A549 (cell line): ENCODE results near the gene PLCL1. TPM values are rescaled to one million over a fixed set of nuclear protein-coding genes. Genes with fewer than 3 reads are reported as not detected.

ENCODE experiments used
- ATAC-seq, 2 experiments: fragments of 200-7000 bp in 1 of 2; fragments of >200 bp in 1 of 2; cut with Nextera tagmentation in 1 of 2; cut with Tn5 transposase in 1 of 2; 3 replicates each; pipeline versions ENCODE4 v1.8.0 to v1.9.1; 2018 to 2020; ENCODE audit warnings: mild to moderate bottlenecking in 1 of 2, moderate library complexity in 1 of 2
- CTCF ChIA-PET: fragments of 300-600 bp; sonication (Branson Sonifier 250); formaldehyde crosslinking; extraction: SDS; loops from one replicate; lab custom pipeline; 2021; ENCODE audit warnings: antibody characterized with exemption, inconsistent platforms; lab: Yijun Ruan, JAX
- POLR2A ChIA-PET: fragments of 350-600 bp; formaldehyde crosslinking; extraction: SDS; loops from one replicate; lab custom pipeline; 2021; ENCODE audit warnings: antibody characterized with exemption, inconsistent platforms; lab: Yijun Ruan, JAX
- DNase-seq, 2 experiments: peaks; one replicate each; pipeline versions ENCODE4 v3.0.0 to v3.0.0-alpha.2; 2011 to 2016; ENCODE audit warnings: low read depth in 1 of 2, low spot score in 1 of 2
- FAIRE-seq: peaks from 2 replicates; lab custom pipeline; 2011; peaks lifted over from hg19 to GRCh38; lab: Jason Lieb, UNC
- H3K27ac ChIP-seq, 2 experiments: fragments of >200 bp; sonication (Bioruptor Twin); formaldehyde crosslinking; 3 replicates each; pipeline ENCODE4 v1.5.1; 2016 to 2017
- H3K4me1 ChIP-seq: fragments of >200 bp; sonication (Bioruptor Twin); formaldehyde crosslinking; 3 replicates; pipeline ENCODE4 v1.6.1; 2016
- H3K4me2 ChIP-seq: fragments of >200 bp; sonication (Bioruptor Twin); formaldehyde crosslinking; 3 replicates; pipeline ENCODE4 v1.6.1; 2016
- H3K4me3 ChIP-seq: fragments of >200 bp; sonication (Bioruptor Twin); formaldehyde crosslinking; 3 replicates; pipeline ENCODE4 v1.5.1; 2016
- H3K9me3 ChIP-seq: fragments of >200 bp; sonication (Bioruptor Twin); formaldehyde crosslinking; 3 replicates; pipeline ENCODE4 v1.6.1; 2016
- CBX2 ChIP-seq: fragments of 200-600 bp; sonication (generic); IDR thresholded peaks from 2 replicates; pipeline ENCODE4 v1.6.1; 2016; ENCODE audit warnings: low read depth, mild to moderate bottlenecking, borderline replicate concordance
- CBX8 ChIP-seq: fragments of 200-600 bp; sonication (generic); IDR thresholded peaks from 2 replicates; pipeline ENCODE4 v1.6.1; 2016
- CEBPB ChIP-seq, 2 experiments: fragments of >200 bp in 1 of 2; sonication (Bioruptor Twin) in 1 of 2; formaldehyde crosslinking in 1 of 2; IDR thresholded peaks; 2 replicates each; pipeline ENCODE4 v1.6.1; 2012 to 2016
- CHD2 ChIP-seq: fragments of 150-350 bp; IDR thresholded peaks from 2 replicates; pipeline ENCODE4 v1.6.1; 2014; ENCODE audit warnings: low read length; ENCODE audit not compliant: partially characterized antibody
- CHD4 ChIP-seq: fragments of 200-600 bp; sonication (generic); IDR thresholded peaks from 2 replicates; pipeline ENCODE4 v1.6.1; 2016; ENCODE audit warnings: antibody characterized with exemption, mild to moderate bottlenecking, borderline replicate concordance
- CTCF ChIP-seq: fragments of >200 bp; sonication (Bioruptor Twin); formaldehyde crosslinking; IDR thresholded peaks from 3 replicates; pipeline ENCODE4 v1.5.1; 2016
- EHMT2 ChIP-seq: fragments of 200-600 bp; sonication (generic); IDR thresholded peaks from 2 replicates; pipeline ENCODE4 v1.6.1; 2016; ENCODE audit warnings: antibody characterized with exemption, low read depth, mild to moderate bottlenecking, moderate library complexity
- EP300 ChIP-seq, 2 experiments: fragments of >200 bp; sonication (Bioruptor Twin); formaldehyde crosslinking; IDR thresholded peaks; 2 replicates in 1 of 2; 3 replicates in 1 of 2; pipeline ENCODE4 v1.6.1; 2016 to 2017
- ESRRA ChIP-seq: fragments of 150-350 bp; IDR thresholded peaks from 2 replicates; pipeline ENCODE4 v1.6.1; 2014; ENCODE audit warnings: mild to moderate bottlenecking, low read length, borderline replicate concordance
- FOSB ChIP-seq: fragments of 250-450 bp; sonication (Bioruptor Pico); IDR thresholded peaks from 2 replicates; pipeline ENCODE4 v1.5.0; 2020; ENCODE audit warnings: mild to moderate bottlenecking, moderate library complexity
- FOSL2 ChIP-seq, 2 experiments: fragments of 450-650 bp in 1 of 2; fragments of >200 bp in 1 of 2; sonication (Bioruptor Twin) in 1 of 2; formaldehyde crosslinking; IDR thresholded peaks; 2 replicates each; pipeline versions ENCODE4 v1.5.0 to v1.6.1; 2016 to 2020; ENCODE audit warnings: mild to moderate bottlenecking in 1 of 2, moderate library complexity in 1 of 2
- HEYL ChIP-seq: fragments of 250-450 bp; sonication (Bioruptor Pico); IDR thresholded peaks from 2 replicates; pipeline ENCODE4 v1.8.0; 2021; ENCODE audit warnings: mild to moderate bottlenecking, moderate library complexity
- JUN ChIP-seq, 2 experiments: fragments of >200 bp; sonication (Bioruptor Twin); formaldehyde crosslinking; IDR thresholded peaks; 2 replicates in 1 of 2; 3 replicates in 1 of 2; pipeline ENCODE4 v1.6.1; 2016 to 2017
- JUNB ChIP-seq: fragments of >200 bp; sonication (Bioruptor Twin); formaldehyde crosslinking; IDR thresholded peaks from 2 replicates; pipeline ENCODE4 v1.6.1; 2016
- MYC ChIP-seq: IDR thresholded peaks from 2 replicates; pipeline ENCODE4 v1.6.1; 2012; ENCODE audit warnings: mild to moderate bottlenecking, inconsistent platforms, low read length, improper control_type of control experiment, borderline replicate concordance
- NPAS2 ChIP-seq: fragments of 250-450 bp; sonication (Bioruptor Pico); IDR thresholded peaks from 2 replicates; pipeline ENCODE4 v1.8.0; 2022; ENCODE audit warnings: mild to moderate bottlenecking, moderate library complexity, borderline replicate concordance
- PHF8 ChIP-seq: fragments of 200-600 bp; sonication (generic); IDR thresholded peaks from 2 replicates; pipeline ENCODE4 v1.6.1; 2016; ENCODE audit warnings: low read depth, mild to moderate bottlenecking, antibody characterized with exemption, moderate library complexity, borderline replicate concordance
- POLR2AphosphoS2 ChIP-seq: conservative IDR thresholded peaks from 2 replicates; pipeline ENCODE4 v1.6.1; 2012; ENCODE audit warnings: low read length, improper control_type of control experiment, inconsistent platforms
- RARB ChIP-seq: fragments of 250-450 bp; sonication (Bioruptor Pico); IDR thresholded peaks from 2 replicates; pipeline ENCODE4 v1.8.0; 2021; ENCODE audit warnings: mild to moderate bottlenecking, moderate library complexity
- RNF2 ChIP-seq: fragments of 200-600 bp; sonication (generic); IDR thresholded peaks from 2 replicates; pipeline ENCODE4 v1.6.1; 2016; ENCODE audit warnings: low read depth, mild to moderate bottlenecking, antibody characterized with exemption, moderate library complexity, borderline replicate concordance
- TFCP2L1 ChIP-seq: fragments of 250-450 bp; sonication (Bioruptor Pico); IDR thresholded peaks from 2 replicates; pipeline ENCODE4 v1.5.0; 2021; ENCODE audit warnings: mild to moderate bottlenecking
- TP53 ChIP-seq: fragments of 250-450 bp; sonication (Bioruptor Pico); IDR thresholded peaks from 2 replicates; pipeline ENCODE4 v1.5.0; 2021; ENCODE audit warnings: mild to moderate bottlenecking, moderate library complexity
- ZNF302 ChIP-seq: fragments of 250-450 bp; sonication (Bioruptor Pico); IDR thresholded peaks from 2 replicates; pipeline ENCODE4 v1.9.0; 2021; ENCODE audit warnings: inconsistent platforms, mild to moderate bottlenecking, moderate library complexity
- ZSCAN20 ChIP-seq: fragments of 250-450 bp; sonication (Bioruptor Pico); IDR thresholded peaks from 2 replicates; pipeline ENCODE4 v1.8.0; 2022; ENCODE audit warnings: mild to moderate bottlenecking, moderate library complexity
- WGBS: methylation state at CpG from one replicate; pipeline ENCODE4 v1.1.6; 2017; ENCODE audit errors: missing lambda C conversion rate; 5-methylcytosine and 5-hydroxymethylcytosine counted together
- polyA plus RNA-seq, 4 experiments: library from polyadenylated mRNA; depleted of rRNA in 3 of 4; stranded (reverse); fragments of >200 nt; fragmentation: RNase III in 1 of 4; extraction: RNeasy Plus Mini Kit Qiagen cat#74134 plus additional on column Dnase treatment in 1 of 4; gene quantifications; 2 replicates in 3 of 4; 3 replicates in 1 of 4; pipeline ENCODE4 v1.2.3, GENCODE V29; 2011 to 2017
- TF ChIP-seq, protein P1 (sequence below): fragments of >200 bp; sonication (Bioruptor Twin); formaldehyde crosslinking; IDR thresholded peaks from 3 replicates; pipeline ENCODE4 v1.6.1; 2016
- TF ChIP-seq, protein P2 (sequence below): IDR thresholded peaks from 2 replicates; pipeline ENCODE4 v1.6.1; 2012
- TF ChIP-seq, protein P3 (sequence below): fragments of >200 bp; sonication (Bioruptor Twin); formaldehyde crosslinking; IDR thresholded peaks from 2 replicates; pipeline ENCODE4 v1.6.1; 2016
- TF ChIP-seq, protein P4 (sequence below): IDR thresholded peaks from 2 replicates; pipeline ENCODE4 v1.6.1; 2012; ENCODE audit warnings: low read depth, borderline replicate concordance

The PLCL1 gene
- polyA plus RNA-seq, 2 of the 4 experiments (the other 2 are of a cell fraction): 0.03 TPM

- Histone ChIP-seq H3K4me1 (no peaks in the 10 kb centered on the region), H3K9me3 (no peaks in the 10 kb centered on the region), H3K27ac (no peak overlapping the region), H3K4me2 (no peak overlapping the region), H3K4me3 (no peak overlapping the region)
- ATAC-seq (no peak), DNase-seq (no peak), FAIRE-seq (no peak)
- ChIA-PET POLR2A (no interaction called here), CTCF (interaction anchor here (1.1 kb wide), 1 partner anchor 9 kb away, joined by 3 read pairs; no protein-coding TSS in a partner anchor)
- 13% methylated on average over 4 of the region's 4 CpGs for WGBS
- no peak for TF ChIP-seq ZNF302 (CRISPR knock-in tag)
- no peak for TF ChIP-seq ZSCAN20 (CRISPR knock-in tag)
- no peak for TF ChIP-seq JUN (IDR thresholded peaks at IDR 0.05)
- TF ChIP-seq HEYL (CRISPR knock-in tag): no peak
- TF ChIP-seq CHD4: no peak
- TF ChIP-seq FOSB (CRISPR knock-in tag): no peak
- TF ChIP-seq, protein P1, sequence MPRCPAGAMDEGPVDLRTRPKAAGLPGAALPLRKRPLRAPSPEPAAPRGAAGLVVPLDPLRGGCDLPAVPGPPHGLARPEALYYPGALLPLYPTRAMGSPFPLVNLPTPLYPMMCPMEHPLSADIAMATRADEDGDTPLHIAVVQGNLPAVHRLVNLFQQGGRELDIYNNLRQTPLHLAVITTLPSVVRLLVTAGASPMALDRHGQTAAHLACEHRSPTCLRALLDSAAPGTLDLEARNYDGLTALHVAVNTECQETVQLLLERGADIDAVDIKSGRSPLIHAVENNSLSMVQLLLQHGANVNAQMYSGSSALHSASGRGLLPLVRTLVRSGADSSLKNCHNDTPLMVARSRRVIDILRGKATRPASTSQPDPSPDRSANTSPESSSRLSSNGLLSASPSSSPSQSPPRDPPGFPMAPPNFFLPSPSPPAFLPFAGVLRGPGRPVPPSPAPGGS: no peak
- no peak for TF ChIP-seq CBX2
- no peak for TF ChIP-seq POLR2AphosphoS2
- no peak for TF ChIP-seq NPAS2 (CRISPR knock-in tag)
- no peak for TF ChIP-seq TFCP2L1 (CRISPR knock-in tag)
- TF ChIP-seq, protein P2, sequence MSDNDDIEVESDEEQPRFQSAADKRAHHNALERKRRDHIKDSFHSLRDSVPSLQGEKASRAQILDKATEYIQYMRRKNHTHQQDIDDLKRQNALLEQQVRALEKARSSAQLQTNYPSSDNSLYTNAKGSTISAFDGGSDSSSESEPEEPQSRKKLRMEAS: no peak
- TF ChIP-seq, all 56 proteins: peak for 0
These were observed 149.9 kb downstream of the PLCL1 start for GRCh38 chr2:197954328-197954727.

GRCh38 chr2:197958592-197959150 lies 154.3 kb downstream of the PLCL1 start:
- ATAC-seq (no peak), DNase-seq (no peak), FAIRE-seq (no peak)
- CTCF ChIA-PET: no interaction called here
- H3K4me3 ChIP-seq: no peak overlapping the region
- POLR2A ChIA-PET: no interaction called here
- H3K4me2 ChIP-seq: no peak overlapping the region
- no peak overlapping the region for H3K27ac ChIP-seq
- WGBS: 4% methylated on average over 3 of the region's 3 CpGs
- H3K4me1 ChIP-seq: no peaks in the 10 kb centered on the region
- no peak for TF ChIP-seq POLR2AphosphoS2
- TF ChIP-seq CTCF: no peak
- no peak for TF ChIP-seq RARB (CRISPR knock-in tag)
- no peak for TF ChIP-seq RNF2
- no peak for TF ChIP-seq NPAS2 (CRISPR knock-in tag)
- TF ChIP-seq TP53 (CRISPR knock-in tag): no peak
- TF ChIP-seq MYC: no peak
- no peak for TF ChIP-seq CEBPB (IDR thresholded peaks at IDR 0.05)
- no peaks in the 10 kb centered on the region for H3K9me3 ChIP-seq

- 12% methylated on average over 1 of the region's 1 CpG for WGBS
- ATAC-seq (no peak), DNase-seq (no peak), FAIRE-seq (no peak)
- H3K4me3 ChIP-seq: no peak overlapping the region
- H3K27ac ChIP-seq: no peak overlapping the region
- no peaks in the 10 kb centered on the region for H3K9me3 ChIP-seq
- POLR2A ChIA-PET: no interaction called here
- H3K4me2 ChIP-seq: no peak overlapping the region
- no peaks in the 10 kb centered on the region for H3K4me1 ChIP-seq
- CTCF ChIA-PET: no interaction called here
- no peak for TF ChIP-seq PHF8
- no peak for TF ChIP-seq EHMT2
- no peak for TF ChIP-seq FOSL2 (IDR thresholded peaks at IDR 0.05)
- no peak for TF ChIP-seq FOSL2 (CRISPR knock-in tag; IDR thresholded peaks at IDR 0.05)
- TF ChIP-seq EP300 (IDR thresholded peaks at IDR 0.05): no peak
- TF ChIP-seq, protein P3, sequence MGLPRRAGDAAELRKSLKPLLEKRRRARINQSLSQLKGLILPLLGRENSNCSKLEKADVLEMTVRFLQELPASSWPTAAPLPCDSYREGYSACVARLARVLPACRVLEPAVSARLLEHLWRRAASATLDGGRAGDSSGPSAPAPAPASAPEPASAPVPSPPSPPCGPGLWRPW: no peak
- TF ChIP-seq, protein P4, sequence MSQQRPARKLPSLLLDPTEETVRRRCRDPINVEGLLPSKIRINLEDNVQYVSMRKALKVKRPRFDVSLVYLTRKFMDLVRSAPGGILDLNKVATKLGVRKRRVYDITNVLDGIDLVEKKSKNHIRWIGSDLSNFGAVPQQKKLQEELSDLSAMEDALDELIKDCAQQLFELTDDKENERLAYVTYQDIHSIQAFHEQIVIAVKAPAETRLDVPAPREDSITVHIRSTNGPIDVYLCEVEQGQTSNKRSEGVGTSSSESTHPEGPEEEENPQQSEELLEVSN: no peak
- no peak for TF ChIP-seq MYC
- no peak for TF ChIP-seq CBX8
- no peak for TF ChIP-seq TP53 (CRISPR knock-in tag)
- TF ChIP-seq NPAS2 (CRISPR knock-in tag): no peak
- TF ChIP-seq CHD2: no peak
- no peak for TF ChIP-seq JUNB
- no peak for TF ChIP-seq ESRRA
These were observed 155.0 kb downstream of the PLCL1 start for GRCh38 chr2:197959383-197959782.
